Stimulated activated CD8-positive, alpha-beta memory T cell treated with anti-CD3 and anti-CD28 coated beads, Interleukin-2, amount 100 ng/mL, for 1 hour (primary cell): ENCODE results near the gene AGK.

Experiments used
- DNase-seq, 2 donors: peaks; one replicate each; pipeline ENCODE4 v3.0.0-alpha.2; 2020; ENCODE audit warnings: low read depth in 2 of 2

Gene AGK

DNA sequence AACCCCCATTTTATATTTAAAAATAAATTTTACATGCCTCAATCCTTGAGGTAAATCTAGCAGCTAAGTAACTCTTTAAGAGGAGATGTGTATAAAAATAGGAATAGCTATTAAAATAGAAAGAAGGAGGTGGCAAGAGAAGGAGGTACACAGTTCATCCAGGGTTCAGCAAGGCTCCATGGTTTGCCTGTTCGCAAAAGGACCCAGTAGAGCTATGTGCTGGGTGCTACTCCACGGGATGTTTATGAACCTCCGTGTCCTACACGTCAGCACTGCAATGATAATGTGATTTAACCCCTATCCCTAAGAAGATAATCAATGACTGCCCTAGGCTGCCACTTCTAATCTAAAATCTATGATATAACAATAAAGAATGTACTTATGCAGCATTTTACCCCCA is 151.7 kb downstream of the AGK start:
- no peak for DNase-seq

DNA sequence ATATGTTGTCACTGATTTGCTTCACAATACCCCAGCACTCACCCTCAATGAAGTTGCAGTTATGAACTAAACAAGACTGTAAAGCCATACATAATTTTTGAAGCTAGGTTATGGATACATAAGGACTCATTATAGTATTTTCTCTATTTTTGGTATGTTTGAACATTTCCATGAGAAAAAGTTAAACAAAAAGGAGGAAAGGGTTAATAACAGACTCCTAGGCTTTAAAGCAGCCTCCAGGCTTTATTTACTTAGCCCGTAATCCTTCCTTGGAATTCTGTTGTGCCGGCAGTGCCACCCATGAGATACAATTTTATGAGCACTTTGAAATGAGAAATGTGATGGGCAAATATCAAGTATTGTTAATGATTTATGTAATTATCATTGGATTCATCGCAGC is 152.9 kb downstream of the AGK start:
- DNase-seq, result no peak

DNA sequence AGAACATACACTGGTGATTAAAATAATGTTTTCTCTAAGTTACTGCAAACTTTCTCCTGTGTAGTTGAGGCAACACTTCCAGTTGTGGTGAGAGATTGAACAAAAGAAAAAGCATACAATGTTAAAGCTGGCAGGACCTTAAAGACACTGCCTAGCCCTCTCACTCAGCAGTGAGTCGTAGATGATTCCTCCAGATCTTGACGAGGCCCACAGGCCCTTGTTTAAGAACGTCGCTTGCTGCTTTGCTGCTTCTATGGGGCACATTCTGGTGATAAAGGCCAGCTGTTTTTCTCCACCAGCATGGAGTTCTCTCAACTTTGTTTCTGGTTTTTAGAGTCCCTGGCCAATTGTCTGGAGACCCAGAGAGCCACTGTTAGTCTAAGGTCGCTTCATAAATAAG is 153.5 kb downstream of the AGK start:
- DNase-seq, result no peak
